Fibroblast of villous mesenchyme (primary cell): ENCODE data around the gene IRF2. TPM values are rescaled to one million over a fixed set of nuclear protein-coding genes. Genes with fewer than 3 reads are reported as not detected.

Experiments
- DNase-seq: peaks from one replicate; pipeline ENCODE4 v3.0.0-alpha.2; 2010; ENCODE audit warnings: low read depth
- H3K4me3 ChIP-seq: 2 replicates; pipeline ENCODE4 v1.5.1; 2011; ENCODE audit warnings: low read depth, mild to moderate bottlenecking, low read length
- CTCF ChIP-seq: IDR thresholded peaks from 2 replicates; pipeline ENCODE4 v1.5.1; 2012; ENCODE audit warnings: low read depth, mild to moderate bottlenecking, low read length; ENCODE audit not compliant: insufficient read depth
- total RNA-seq: library from RNA; depleted of rRNA; stranded (reverse); fragments of >200 nt; gene quantifications from 2 replicates; pipeline ENCODE4 v1.2.3, GENCODE V29; 2012

The IRF2 gene
- total RNA-seq, 1 donor: 42.3 TPM

- H3K4me3 ChIP-seq: no peak overlapping the region
- TF ChIP-seq CTCF: no peak
- DNase-seq: no peak
Observed at GRCh38 chr4:184406958-184407391, 67.4 kb downstream of the IRF2 start.

GRCh38 chr4:184404047-184404446 lies 70.3 kb downstream of the IRF2 start:
- H3K4me3 ChIP-seq: no peak overlapping the region
- DNase-seq: no peak
- TF ChIP-seq CTCF: no peak

- no peak overlapping the region for H3K4me3 ChIP-seq
- TF ChIP-seq CTCF: no peak
- no peak for DNase-seq
Observed at GRCh38 chr4:184403384-184403781, 71.0 kb downstream of the IRF2 start.

- no peak for DNase-seq
- H3K4me3 ChIP-seq: no peak overlapping the region
- no peak for TF ChIP-seq CTCF
Observed at GRCh38 chr4:184402740-184403383, 71.5 kb downstream of the IRF2 start.

GRCh38 chr4:184402239-184402638 lies 72.1 kb downstream of the IRF2 start:
- no peak for TF ChIP-seq CTCF

GRCh38 chr4:184401397-184402171 lies 72.8 kb downstream of the IRF2 start:
- no peak for DNase-seq
- H3K4me3 ChIP-seq: no peak overlapping the region
- no peak for TF ChIP-seq CTCF

More at GRCh38 chr4:184402239-184402638, 72.1 kb downstream of the IRF2 start:
- no peak for DNase-seq
- no peak overlapping the region for H3K4me3 ChIP-seq
